ENCODE results near the gene UBE2M.

- TF ChIP-seq CTCF (IDR thresholded peaks at IDR 0.05) (no peak), ZFX (IDR thresholded peaks at IDR 0.05; ENCODE audit: borderline replicate concordance) (no peak)
Observed at GRCh38 chr19:58529405-58529804, 29.0 kb downstream of the UBE2M start.
